Right renal cortex interstitium (tissue), 3 donors: ENCODE results near the gene GRID1. TPM values are rescaled to one million over a fixed set of nuclear protein-coding genes. Genes with fewer than 3 reads are reported as not detected.
A peak's percentile ranks its signal among the peaks of the same experiment; 100 is the strongest.

ENCODE experiments used
- DNase-seq, 3 donors: peaks; one replicate each; pipeline ENCODE4 v3.0.0-alpha.2; 2013; ENCODE audit warnings: low read depth in 3 of 3, low spot score in 2 of 3
- polyA plus RNA-seq, 3 donors: library from polyadenylated mRNA; unstranded; fragments of 120-200 nt; gene quantifications; one replicate each; pipeline ENCODE4 v1.2.1, GENCODE V29; 2013; ENCODE audit not compliant: insufficient read length in 3 of 3

GRID1 gene
- polyA plus RNA-seq, 3 donors = 1.6 to 1.8 (median 1.7) TPM

- no peak for DNase-seq
Observed at GRCh38 chr10:85924382-85925102, 442.1 kb downstream of the GRID1 start.

- DNase-seq = no peak
Observed at GRCh38 chr10:85922356-85923129, 444.1 kb downstream of the GRID1 start.

- no peak for DNase-seq
Observed at GRCh38 chr10:85921789-85922188, 444.8 kb downstream of the GRID1 start.

- DNase-seq = no peak
Observed at GRCh38 chr10:85920311-85920710, 446.3 kb downstream of the GRID1 start.

- no peak for DNase-seq
Observed at GRCh38 chr10:85919491-85920021, 447.0 kb downstream of the GRID1 start.

GRCh38 chr10:85918371-85918770 lies 448.2 kb downstream of the GRID1 start:
- DNase-seq = no peak

- no peak for DNase-seq
Observed at GRCh38 chr10:85917601-85918000, 449.0 kb downstream of the GRID1 start.

GRCh38 chr10:85916994-85917573 lies 449.5 kb downstream of the GRID1 start:
- DNase-seq = no peak

GRCh38 chr10:85916286-85916685 lies 450.3 kb downstream of the GRID1 start:
- DNase-seq = peak in 1 of 3 donors; percentile 26

- no peak for DNase-seq
Observed at GRCh38 chr10:85915245-85915846, 451.2 kb downstream of the GRID1 start.

GRCh38 chr10:85914720-85915119 lies 451.9 kb downstream of the GRID1 start:
- no peak for DNase-seq

GRCh38 chr10:85908462-85908861 lies 458.1 kb downstream of the GRID1 start:
- DNase-seq = no peak

- no peak for DNase-seq
Observed at GRCh38 chr10:85902051-85902450, 464.5 kb downstream of the GRID1 start.

GRCh38 chr10:85901599-85901998 lies 465.0 kb downstream of the GRID1 start:
- no peak for DNase-seq

GRCh38 chr10:85900487-85900886 lies 466.1 kb downstream of the GRID1 start:
- DNase-seq = no peak

GRCh38 chr10:85900061-85900460 lies 466.5 kb downstream of the GRID1 start:
- DNase-seq = no peak

GRCh38 chr10:85891472-85891871 lies 475.1 kb downstream of the GRID1 start:
- DNase-seq = no peak

GRCh38 chr10:85888559-85888958 lies 478.0 kb downstream of the GRID1 start:
- DNase-seq = no peak

- no peak for DNase-seq
Observed at GRCh38 chr10:85888004-85888403, 478.6 kb downstream of the GRID1 start.

- no peak for DNase-seq
Observed at GRCh38 chr10:85874208-85874607, 492.4 kb downstream of the GRID1 start.

- DNase-seq = no peak
Observed at GRCh38 chr10:85873063-85873462, 493.5 kb downstream of the GRID1 start.
